KG1 (cell line): Measurements from ENCODE around the gene UBTD2.
"Not testable (repeated sequence)": the region's sequence is repeated elsewhere in the genome, so short reads cannot be mapped to it uniquely, and the experiment has no call there.

ENCODE experiments used
- DNase-seq: peaks from one replicate; lab custom pipeline; 2025; lab: John Stamatoyannopoulos, UW

The UBTD2 gene, protein sequence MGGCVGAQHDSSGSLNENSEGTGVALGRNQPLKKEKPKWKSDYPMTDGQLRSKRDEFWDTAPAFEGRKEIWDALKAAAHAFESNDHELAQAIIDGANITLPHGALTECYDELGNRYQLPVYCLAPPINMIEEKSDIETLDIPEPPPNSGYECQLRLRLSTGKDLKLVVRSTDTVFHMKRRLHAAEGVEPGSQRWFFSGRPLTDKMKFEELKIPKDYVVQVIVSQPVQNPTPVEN

GRCh38 chr5:172283020-172283861 lies at the start of gene UBTD2:
Gene UBTD2, minus strand, starts transcription at chr5:172283764. Its CDS starts 99 bp downstream, at chr5:172283665.
- peak; percentile 88 for DNase-seq

GRCh38 chr5:172326901-172327300 lies 43.3 kb upstream of the UBTD2 start:
- not testable (repeated sequence) for DNase-seq

DNA sequence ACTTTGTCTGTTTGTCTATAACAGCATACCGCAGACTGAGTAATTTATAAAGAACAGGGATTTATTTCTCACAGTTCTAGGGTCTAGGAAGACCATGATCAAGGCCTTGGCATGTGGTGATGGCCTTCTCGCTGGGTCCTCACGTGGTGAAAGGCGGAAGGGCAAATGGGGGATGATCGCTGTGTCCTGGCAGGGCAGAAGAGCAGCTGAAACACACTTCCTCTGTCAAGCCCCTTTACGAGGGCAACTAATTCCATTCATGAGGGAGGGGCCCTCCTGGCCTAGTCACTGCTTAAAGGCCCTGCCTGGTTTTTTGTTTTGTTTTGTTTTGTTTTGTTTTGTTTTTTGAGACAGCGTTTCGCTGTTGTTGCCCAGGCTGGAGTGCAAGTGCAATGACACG lies 41.9 kb upstream of the UBTD2 start:
- no peak for DNase-seq

GRCh38 chr5:172322028-172322965 lies 38.7 kb upstream of the UBTD2 start:
- no peak for DNase-seq

DNA sequence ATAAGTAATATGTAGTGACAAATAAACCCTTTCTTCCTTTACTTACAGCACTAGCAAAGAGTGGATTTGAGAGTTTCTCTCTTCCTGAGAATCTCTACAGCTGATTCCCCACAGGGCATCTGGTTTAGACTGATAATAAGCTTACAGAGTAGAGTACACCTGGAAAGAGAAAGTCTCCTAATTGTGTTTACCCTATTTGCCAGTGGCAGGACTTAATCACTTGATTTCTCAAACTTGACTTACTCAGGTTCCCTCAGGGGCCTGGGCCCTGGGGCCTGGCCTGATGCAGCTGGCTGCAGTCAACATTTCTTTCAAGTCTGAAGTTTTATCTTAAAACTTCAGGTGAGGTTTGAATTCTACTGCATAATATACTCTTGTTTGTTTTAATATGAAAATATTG lies 38.0 kb upstream of the UBTD2 start:
- no peak for DNase-seq

- DNase-seq, result no peak
These were observed 36.3 kb upstream of the UBTD2 start for GRCh38 chr5:172319708-172320441.

DNA sequence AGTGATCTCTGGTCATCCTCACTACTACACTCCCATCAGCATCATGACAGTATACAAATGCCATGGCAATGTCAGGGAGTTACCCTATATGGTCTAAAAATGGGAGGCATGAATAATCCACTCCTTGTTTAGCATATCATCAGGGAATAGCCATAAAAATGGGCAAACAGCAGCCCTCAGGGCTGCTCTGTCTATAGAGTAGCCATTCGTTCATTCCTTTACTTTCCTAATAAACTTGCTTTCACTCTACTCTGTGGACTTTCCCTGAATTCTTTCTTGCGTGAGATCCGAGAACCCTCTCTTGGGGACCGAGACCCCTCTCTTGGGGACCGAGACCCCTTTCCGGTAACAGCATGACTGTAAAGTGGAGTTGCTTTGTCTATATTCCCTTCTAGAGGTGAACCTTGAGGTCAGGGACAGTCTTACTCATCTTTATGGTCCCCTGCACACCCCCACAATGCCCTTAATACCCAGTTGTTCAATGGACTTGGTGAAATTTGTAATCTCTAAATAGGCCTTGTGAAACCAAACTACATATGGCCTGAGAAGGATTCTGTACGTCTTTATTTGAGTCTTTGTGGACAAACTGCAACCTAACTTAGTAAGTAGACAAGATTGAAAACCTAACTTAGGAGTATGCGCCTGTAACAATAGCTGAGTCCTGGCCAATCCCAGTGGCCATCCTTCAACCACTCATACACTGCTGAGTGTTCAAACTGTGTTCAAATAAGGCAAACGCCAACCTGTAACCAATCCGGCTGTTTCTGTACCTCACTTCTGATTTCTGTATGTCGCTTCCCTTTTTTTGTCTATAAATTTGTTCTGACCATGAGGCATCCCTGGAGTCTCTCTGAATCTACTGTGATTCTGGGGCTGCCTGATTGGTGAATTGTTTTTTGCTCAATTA lies 32.3 kb upstream of the UBTD2 start:
- DNase-seq, result no peak

DNA sequence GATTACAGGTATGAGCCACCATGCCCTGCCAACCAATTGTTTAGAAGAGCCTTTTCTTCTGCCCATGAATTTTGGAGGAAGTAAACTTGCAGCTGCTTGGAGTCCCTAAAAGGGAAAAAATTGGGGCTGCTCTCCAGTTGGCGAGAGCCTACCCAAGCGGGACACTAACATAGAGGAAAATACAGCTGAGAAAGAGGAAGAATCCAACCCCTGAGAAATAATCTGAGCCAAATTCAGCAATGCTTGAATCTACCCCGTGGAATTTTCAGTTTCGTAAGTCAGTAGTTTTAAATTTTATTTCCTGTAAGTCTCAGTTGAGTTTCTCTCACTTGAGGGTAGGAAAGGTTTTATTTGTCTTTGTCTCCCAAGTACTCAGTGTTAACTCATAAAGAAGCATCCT lies 30.4 kb upstream of the UBTD2 start:
- DNase-seq, result no peak

DNA sequence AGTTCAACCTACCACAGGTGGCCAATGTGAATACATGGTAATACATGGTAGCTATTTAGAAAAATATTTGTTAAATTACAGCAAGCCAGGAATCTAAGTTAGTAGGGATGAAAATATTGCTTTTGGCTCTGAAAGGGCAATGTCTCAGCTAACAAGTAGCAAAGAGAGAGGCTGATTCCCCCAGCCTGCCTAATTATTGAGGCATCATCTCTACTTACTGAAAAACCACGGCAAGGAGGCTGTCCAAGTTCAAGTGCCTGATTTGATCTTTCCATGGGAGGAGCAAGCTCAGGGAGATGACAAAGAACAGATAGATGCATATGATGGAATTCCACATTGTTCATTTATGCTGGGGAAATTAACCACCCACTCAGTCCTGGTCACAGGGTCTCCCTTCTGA lies 28.7 kb upstream of the UBTD2 start:
- DNase-seq, result no peak

DNA sequence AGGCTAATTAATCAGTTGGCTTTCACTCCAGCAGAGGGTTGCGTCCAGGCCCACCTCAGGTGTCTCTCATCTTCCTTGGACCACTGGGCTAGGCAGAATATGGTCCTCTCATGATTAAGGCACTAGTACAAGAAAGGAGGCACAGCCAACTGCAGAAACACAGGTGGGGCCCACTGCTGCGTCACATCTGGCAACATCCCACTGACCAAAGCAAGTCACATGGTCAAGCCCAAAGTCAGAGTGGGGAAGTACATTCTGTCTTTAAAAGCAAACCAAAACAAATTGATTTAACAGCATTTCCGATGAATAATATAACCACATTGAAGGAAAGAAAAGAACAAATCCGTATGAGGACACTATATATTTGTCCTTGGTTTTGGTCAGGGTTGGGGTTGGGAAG lies 28.0 kb upstream of the UBTD2 start:
- no peak for DNase-seq

DNA sequence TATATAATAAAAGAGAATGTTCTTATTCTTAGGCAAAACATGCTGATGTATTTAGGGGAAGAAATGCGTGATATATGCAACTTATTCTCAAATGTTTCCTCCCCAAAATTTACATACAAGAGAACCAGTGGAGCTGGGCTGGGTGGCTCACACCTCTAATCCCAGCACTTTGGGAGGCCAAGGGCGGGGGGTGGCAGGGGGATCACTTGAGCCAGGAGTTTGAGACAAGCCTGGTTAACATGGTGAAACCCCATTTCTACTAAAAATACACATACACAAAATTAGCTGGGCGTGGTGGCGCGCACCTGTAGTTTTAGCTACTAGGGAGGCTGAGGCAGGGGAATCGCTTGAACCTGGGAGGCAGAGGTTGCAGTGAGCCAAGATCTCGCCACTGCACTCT lies 27.5 kb upstream of the UBTD2 start:
- no peak for DNase-seq

DNA sequence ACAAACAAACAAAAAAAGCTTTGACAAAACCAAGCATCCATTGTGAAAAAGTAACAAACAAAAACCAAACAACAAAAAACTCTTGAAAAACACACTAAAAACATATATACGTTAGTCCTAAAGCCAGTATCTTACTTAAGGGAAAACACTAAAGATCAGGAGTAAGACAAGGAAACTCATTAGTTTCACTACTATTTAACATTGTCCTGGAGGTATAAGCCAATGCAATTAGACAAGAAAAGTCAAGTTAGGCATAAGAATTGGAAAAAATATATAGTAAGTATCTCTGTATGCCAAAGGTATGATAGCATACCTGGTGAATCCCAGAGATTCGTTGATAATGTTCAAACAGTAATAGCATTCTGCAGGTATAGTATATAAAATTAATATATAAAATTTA lies 21.8 kb upstream of the UBTD2 start:
- DNase-seq, result no peak

DNA sequence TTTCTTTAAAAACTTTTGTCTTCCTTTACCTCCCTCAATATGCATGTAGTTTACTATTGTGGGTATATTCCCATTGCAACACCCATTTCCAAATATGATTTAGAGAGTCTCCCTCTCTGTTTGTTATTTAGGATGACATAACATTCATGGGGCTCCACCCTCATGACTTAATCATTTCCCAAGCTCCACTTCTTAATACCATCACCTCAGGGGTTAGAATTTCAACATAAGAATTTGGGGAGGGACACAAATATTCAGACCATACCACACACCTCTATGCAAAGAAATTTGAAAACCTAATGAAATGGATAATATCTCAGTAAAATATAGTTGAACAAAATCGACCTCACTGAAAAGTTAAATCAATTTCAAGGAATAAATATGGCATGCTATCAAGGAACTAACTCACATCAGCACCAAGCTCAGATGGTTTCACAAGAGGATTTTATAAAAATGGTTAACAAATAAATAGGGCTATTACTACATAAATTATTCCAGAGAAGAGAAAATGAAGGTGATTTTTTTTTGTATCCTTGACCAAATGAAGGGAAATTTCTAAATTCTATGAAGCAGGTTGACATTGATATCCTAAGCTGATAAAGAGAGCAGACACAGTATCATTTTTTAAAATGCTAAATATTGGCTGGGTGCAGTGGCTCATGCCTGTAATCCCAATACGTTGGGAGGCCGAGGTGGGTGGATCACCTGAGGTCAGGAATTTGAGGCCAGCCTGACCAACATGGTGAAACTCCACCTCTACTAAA lies 20.2 kb upstream of the UBTD2 start:
- no peak for DNase-seq

DNA sequence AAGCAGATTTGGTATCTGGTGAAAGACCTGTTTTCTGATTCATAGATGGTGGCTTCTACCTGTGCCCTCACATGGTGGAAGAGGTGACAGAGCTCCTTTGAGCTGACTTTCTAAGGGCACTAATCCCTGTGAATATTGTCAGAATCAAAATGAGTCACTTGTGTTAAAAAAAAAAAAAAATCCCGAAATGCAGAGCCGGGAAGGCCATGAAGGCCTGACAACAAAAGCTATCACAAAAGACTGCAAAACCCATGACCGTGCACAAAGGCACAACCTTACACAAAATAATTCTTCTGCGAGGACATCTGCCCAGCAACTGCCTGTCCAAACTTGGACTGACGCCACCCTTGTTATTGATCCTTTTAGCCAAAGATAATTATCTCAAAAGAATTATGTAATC lies 19.6 kb upstream of the UBTD2 start:
- no peak for DNase-seq

- no peak for DNase-seq
These were observed 18.6 kb upstream of the UBTD2 start for GRCh38 chr5:172302047-172302710.

- no peak for DNase-seq
These were observed 16.4 kb upstream of the UBTD2 start for GRCh38 chr5:172299916-172300439.

DNA sequence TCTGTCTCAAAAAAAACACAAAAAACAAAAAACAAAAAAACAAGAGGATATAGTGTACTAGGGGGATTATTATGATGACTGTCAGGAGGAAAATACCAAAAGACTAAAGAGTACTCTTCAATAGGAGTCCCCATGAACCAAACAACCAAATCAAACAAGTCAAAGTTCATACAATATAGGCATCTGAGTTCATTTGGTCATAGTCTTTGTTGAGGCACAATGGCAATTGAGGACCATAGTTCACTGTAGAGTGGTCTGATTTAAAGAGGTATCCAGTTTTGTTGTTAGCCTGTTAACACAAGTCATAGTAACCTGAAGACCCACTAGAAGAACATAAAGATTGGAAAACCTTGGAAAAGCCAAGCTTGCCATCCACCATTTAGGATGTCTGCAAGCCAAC lies 11.3 kb upstream of the UBTD2 start:
- no peak for DNase-seq

DNA sequence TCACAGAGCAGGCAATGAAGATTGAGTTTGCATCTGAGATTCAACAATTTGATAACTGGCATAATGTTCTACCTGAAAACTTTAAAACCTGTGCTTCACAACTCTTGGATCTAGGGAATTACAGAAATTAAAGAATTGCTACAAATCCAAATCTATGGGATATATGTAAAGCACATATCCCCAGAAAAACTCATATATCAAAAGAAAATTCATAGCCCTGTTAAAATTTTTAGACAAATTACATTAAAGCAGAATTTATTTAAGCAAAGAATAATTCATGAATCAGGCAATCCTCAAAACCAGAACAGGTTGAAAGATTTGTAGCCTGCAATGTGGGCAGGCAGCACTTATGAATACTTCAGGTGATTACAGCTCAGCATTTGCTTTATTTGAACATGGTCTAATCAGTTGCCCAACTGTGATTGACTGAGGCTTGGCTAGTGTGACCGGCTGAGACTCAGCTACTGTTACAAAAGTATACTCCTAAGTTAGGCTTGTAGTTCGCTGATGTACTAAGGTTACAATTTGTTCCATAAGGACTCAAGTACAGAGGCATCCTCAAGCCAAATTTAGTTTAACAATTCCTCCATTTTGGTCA lies 10.3 kb upstream of the UBTD2 start:
- DNase-seq, result no peak
